Retinal pigment epithelial cell (primary cell): Measurements from ENCODE around the gene TMEM273.
A peak's percentile ranks its signal among the peaks of the same experiment; 100 is the strongest.

Experiments
- DNase-seq: peaks from one replicate; pipeline ENCODE4 v3.0.0-alpha.2; 2010; ENCODE audit warnings: low read depth
- H3K4me3 ChIP-seq: 2 replicates; pipeline ENCODE4 v1.5.1; 2011; ENCODE audit warnings: mild to moderate bottlenecking, low read length, control low read depth, moderate library complexity
- CTCF ChIP-seq: conservative IDR thresholded peaks from 2 replicates; pipeline ENCODE4 v1.5.1; 2011; ENCODE audit warnings: low read depth, low read length, control low read depth, inconsistent platforms

TMEM273 gene

GRCh38 chr10:49123981-49124950 is 63.9 kb downstream of the TMEM273 start:
- no peak for DNase-seq
- H3K4me3 ChIP-seq = no peak overlapping the region
- no peak for TF ChIP-seq CTCF

GRCh38 chr10:49120911-49121310 is 67.3 kb downstream of the TMEM273 start:
- no peak for TF ChIP-seq CTCF

GRCh38 chr10:49119746-49120145 is 68.4 kb downstream of the TMEM273 start:
- TF ChIP-seq CTCF = no peak
- DNase-seq = peak; percentile 50
- H3K4me3 ChIP-seq = no peak overlapping the region

More at GRCh38 chr10:49120911-49121310, 67.3 kb downstream of the TMEM273 start:
- H3K4me3 ChIP-seq = no peak overlapping the region
- no peak for DNase-seq

DNA sequence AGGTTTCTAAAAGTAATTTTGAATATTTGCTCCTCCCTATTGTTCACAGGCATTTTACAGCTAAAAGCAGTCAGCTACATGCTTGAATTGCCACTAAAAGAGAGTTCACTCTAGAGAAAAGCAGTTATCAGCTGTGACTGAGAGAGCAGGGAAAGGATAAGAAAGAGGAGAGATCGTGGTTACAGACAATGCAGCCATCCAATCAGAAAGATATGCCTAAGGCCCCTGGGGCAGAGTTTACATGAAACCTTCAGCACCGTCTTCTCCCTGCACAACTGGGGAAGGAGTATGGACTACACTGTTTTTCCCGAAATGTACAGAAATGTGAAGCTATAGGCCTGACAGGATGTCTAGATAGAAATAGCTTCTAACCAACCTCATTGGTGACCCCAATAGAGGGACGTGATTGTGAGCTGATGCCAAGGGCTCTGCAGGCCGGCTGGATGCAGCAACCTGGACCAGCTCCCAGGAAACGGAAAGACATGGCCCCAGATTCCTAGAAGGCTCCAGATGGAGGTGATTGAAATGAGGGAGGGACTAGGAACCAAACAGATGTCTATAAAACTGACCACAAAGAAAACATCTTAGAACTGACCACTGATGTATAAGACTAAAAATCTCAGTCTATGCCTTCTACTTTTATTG is 69.6 kb downstream of the TMEM273 start:
- TF ChIP-seq CTCF = no peak
- H3K4me3 ChIP-seq = no peak overlapping the region
- DNase-seq = no peak

DNA sequence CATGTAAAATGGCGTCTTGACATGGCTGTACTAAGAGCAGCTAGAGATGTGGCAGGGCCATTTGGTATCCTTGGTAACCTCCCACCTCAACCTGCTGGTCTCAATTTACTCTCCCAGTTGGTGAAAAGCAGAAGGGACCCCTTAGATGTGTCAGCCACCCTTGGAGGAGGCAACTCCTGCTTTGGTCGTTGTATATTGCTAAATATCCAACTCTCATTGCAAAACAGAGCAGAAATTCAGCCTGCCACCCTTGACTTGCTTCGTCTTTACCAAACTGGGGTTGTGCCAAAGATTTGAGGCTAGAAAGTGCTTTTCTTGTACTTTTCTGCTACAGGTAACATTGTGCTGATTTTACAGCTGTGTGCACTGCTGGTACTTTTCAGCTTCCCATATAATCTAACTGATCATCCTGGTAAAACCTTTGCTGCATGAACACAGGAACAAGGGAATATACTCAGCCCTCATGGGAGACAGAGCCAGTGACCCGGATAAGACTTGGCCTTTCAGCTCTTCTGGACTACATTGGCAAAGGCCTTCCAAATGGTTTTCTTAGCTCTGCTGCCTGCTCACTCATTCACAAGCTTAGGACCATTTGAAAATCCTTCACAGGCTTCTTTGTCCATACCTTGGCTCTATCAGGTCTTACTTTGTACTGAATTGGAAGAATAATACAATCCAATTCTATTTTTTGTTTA is 70.7 kb downstream of the TMEM273 start:
- TF ChIP-seq CTCF = no peak
- DNase-seq = no peak
- no peak overlapping the region for H3K4me3 ChIP-seq

DNA sequence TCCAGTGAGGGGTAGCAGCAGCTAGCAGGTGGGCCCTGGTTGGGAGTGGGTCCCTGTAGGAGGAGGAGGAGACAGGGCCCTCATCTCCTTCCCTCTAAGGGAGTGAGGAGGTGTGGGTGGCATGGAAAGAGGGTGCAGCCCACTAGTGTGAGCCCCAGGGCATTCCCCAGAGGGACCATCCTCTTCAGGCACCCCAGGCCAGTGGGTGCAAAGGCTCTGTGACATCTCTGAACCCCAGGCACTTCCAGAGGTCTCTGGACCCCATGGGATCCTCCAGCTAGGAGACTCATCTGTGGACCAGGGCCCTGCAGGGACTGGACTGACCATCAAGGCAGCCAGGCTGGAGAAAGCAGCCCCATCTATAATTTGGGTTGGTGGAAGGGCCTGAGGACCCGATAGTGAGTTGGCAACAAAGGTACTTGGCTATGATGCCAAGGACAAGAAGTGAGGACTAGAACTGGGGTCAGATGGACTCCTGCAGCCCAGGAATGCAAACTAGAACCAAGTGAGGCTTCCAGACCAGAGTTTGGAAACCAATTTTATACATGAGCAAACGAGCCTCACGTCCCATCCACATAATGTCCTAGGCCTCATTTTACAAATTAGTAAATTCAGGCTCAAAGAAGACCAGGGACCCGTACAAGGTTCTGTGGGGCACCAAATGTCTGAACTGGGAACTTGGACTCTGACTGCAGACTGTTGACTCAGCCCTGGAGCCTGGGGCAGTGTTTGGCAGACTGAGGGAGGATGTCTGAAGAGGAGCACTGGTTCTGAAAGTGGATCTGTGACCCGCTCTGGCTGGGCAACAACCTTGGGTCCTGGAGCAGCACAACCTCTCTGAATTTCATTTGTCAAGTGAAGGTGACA is 71.4 kb downstream of the TMEM273 start:
- DNase-seq = no peak
- TF ChIP-seq CTCF = no peak
- H3K4me3 ChIP-seq = no peak overlapping the region
